Measurements from ENCODE around the gene SLC10A7.

Gene SLC10A7

DNA sequence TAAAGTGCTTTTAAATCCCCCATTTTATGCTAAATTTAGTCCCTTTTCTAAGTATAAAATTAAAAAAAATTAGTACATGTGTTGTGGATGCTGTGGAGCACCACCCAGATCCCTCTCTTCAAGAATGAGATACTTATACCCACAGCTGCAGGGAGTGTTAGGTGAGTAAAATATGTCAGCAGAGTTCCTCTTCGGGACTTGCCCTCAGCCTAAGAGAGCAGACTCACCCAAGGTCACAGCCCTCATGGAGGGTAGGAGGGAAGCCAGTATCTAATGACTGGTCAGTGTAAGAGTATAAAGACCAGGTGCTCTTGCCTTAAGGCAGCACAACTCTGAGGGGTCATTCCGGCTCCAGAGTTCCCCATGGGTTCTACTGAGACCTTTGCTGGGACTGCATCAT lies 218.9 kb downstream of the SLC10A7 start:
- DNase-seq = no peak

DNA sequence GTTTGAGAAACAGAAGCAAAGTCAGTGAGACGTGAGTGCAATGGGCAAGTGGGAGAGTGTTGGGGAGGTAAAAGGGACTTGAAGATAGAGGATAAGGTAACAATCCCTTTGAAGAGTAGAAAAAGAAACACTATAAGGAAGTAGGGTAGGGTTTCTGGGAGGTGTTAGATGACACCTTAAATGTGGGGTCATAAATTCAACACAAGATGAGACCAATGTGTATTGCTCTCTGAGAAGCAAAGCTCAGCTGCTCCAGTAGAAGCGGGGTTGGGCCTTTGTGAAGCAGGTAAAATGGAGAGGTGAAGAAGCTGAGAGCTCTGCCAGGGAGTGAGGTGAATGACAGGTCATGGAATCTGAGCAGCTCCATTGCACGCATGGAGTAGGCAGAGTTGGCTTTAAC lies 222.1 kb downstream of the SLC10A7 start:
- no peak for DNase-seq

DNA sequence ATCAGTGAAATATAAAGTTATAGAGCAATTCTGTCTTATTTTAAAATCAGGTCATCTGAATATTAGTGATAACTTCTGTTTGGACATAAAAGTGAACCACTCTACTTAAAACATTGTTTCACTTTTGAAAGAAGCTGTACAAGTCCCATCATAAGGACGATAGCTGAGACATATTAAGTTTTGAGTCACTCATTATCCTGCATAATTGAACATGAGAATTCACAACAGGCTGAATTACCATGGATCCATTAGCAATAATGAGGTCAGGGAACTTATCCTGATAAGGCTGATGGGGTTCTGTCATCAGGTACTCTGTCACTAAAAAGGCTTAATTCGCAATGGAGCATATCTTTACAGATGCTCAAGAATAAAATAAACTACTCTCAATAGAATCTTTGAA lies 227.0 kb downstream of the SLC10A7 start:
- no peak for DNase-seq

- DNase-seq = no peak
Observed at GRCh38 chr4:146292508-146292907, 229.2 kb downstream of the SLC10A7 start.

DNA sequence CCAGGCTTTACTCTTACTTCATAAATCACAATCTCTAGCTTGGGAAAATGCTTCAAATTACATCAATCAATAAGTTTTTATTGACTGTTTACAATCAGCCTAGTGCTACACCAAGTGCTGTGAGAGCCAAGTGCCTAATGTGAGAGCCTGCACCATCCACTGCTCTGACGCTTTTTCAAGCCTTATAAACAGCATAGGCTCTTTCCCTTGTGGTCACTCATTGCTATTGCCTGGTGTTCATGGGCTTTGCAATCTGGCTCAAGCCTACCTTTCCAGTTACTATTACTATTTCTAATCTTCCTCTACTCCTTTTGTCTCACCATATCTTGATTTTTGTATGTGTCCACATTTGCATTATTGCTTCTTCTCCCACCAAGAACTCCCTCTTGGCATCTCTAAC lies 230.4 kb downstream of the SLC10A7 start:
- DNase-seq = no peak

- DNase-seq = no peak
Observed at GRCh38 chr4:146288193-146288592, 233.5 kb downstream of the SLC10A7 start.

DNA sequence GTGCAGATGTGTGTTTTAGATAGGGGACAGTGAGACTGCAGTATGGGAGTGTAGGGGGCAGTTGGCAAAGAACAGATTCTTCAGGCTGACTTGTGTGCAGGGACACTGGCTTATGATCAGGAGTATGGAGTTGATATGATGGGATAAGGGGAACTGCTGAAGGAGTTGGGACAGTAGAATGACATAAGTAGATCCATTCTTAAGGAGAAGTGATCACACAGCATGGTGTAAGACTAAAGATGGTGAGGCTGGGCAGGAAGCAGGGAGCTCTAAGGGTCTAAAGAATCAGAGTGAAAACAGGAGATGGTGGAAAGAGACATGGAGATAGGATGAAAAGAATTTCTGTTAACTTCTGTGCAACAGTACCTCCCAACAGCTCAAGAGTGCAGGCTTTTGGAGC lies 236.7 kb downstream of the SLC10A7 start:
- DNase-seq = no peak

GRCh38 chr4:146283758-146284651 lies 237.7 kb downstream of the SLC10A7 start:
- DNase-seq = no peak

DNA sequence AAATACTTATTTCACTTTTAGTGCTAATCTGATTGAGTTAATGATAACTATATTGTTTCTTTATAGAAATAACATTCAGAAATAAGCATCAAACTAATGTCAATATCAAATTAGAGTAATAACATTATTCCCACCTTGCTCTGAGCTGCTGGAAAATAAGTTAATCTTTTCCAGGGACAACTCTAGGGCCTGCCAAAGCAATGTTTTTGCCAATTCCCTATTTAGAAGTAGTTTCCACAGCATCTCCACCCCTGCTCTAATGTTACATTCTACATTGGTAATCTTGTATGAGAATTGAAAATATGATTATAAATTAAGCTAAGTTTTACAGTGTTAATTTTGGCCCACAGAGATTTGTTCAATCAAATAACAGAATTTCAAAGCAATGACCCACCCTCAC lies 239.1 kb downstream of the SLC10A7 start:
- DNase-seq = no peak

DNA sequence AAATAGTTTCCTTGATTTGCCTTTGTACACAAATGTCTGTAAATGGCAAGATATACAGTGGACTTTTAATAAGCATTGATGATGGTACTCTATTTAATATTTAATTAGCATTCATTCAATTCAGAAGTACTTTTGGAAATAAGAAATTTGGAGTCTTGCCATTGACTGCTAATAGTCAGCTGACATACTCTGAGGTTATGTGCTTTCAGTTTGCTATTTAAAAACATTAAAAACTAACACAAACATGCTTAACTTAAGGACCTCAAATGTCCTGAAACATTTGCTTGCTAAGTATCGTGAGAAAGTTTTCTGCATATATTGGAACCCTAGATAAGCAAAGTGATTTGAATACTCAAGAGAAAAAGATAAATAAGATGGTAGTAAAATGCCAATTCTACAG lies 242.8 kb downstream of the SLC10A7 start:
- no peak for DNase-seq

DNA sequence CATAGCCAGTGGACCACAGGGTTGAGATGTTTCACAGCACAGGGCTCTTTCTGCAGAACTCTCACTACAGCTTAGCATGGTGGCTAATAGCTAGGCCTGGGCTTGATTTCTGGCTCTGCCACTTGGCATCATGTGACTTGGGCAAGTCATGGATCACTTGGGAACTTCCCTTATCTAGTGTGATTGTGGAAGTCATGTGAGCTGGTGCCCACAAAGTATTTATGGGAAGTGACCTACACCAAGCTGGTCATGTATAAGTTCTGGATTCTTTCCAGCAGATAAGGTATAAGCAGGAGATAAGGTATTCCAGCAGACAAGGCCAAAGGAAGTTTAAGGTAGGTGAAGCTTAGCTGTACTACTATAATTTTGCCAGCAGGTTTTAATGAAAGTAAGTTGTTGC lies 246.4 kb downstream of the SLC10A7 start:
- DNase-seq = no peak

GRCh38 chr4:146274774-146275173 lies 247.0 kb downstream of the SLC10A7 start:
- DNase-seq = no peak

GRCh38 chr4:146273204-146273901 lies 248.4 kb downstream of the SLC10A7 start:
- no peak for DNase-seq

DNA sequence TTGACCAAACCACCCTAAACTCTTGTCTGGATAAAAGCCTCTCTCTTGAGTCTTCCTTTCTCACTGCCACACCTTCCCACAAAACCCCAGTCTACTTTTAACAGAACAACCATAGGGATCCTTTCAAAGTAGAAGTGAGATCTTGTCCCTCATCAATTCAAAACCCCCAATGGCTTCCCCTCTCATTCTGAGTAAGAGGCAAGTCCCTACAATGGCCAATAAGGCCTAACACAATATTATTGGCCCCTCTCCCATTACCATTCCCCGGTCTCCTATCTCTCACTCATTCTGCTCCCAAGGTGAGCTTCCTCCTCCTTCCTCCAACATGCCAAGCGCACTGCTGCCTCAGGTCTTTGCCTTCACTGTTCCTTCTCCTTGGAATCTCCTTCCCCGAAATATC lies 250.3 kb downstream of the SLC10A7 start:
- DNase-seq = no peak

DNA sequence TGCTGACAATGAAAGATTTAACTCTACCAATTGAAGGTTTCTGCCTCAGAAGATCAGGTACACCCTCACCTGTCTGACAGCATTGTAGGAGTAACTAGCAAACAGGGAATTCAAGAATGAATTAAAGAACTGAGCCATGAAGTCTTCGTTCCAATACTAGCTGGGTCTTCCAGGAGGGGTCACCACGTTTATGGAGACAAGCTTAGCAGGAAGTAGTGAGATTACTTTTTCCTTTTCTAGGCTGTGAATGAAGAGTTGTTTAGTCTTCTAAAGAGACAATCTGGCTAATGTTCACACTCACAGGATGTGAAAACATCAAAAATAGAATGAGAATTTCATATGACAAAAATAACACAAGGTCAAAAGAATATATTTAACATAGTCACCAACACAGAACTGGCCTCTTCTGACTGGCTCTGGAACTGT lies 252.5 kb downstream of the SLC10A7 start:
- DNase-seq = no peak

GRCh38 chr4:146267826-146268225 lies 253.9 kb downstream of the SLC10A7 start:
- no peak for DNase-seq

DNA sequence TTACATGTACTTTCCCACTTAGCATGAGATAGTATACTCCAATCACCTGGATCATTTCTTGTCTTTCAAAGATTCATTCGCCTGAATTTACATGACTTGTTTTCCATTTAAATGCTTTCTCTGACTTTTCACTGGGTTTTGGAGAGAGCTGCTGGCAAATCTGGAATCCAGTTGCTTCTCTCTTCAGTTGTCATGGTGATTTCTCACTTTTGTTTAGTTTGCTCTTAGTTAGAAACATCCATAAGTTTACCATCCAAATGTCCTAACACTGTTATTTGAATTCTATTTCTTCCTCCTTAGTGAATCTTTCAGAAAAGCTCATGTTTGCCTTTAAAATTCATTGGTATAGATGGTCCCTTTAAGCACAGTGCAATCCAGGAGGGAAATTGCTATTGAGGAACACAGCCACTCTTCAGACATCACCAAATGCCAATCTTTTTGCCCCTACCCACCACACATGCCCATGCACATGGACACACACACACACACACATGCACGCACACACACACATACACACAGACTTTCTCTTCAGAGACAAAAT lies 255.7 kb downstream of the SLC10A7 start:
- DNase-seq = no peak

- DNase-seq = no peak
Observed at GRCh38 chr4:146263793-146264192, 257.9 kb downstream of the SLC10A7 start.

- no peak for DNase-seq
Observed at GRCh38 chr4:146261041-146261440, 260.7 kb downstream of the SLC10A7 start.

DNA sequence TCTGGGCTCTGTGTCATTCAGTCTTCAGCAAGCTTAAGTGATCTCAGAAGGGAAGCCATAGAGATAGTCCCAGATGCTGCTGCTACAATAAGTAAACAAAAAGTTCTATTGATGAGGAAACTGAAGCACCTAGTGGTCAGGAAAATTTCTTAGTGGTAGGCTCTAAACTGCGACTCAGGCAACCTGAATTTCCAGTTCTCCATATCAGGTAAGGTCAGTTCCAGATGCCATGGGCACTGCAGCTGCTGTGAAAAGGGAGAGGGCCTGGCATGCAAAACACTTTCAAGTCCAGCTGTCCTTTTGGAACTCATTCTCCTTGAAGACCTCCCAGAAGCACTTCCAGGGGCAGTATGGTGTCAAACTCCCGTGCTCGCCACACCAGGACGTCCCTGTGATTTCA lies 261.2 kb downstream of the SLC10A7 start:
- DNase-seq = no peak

DNA sequence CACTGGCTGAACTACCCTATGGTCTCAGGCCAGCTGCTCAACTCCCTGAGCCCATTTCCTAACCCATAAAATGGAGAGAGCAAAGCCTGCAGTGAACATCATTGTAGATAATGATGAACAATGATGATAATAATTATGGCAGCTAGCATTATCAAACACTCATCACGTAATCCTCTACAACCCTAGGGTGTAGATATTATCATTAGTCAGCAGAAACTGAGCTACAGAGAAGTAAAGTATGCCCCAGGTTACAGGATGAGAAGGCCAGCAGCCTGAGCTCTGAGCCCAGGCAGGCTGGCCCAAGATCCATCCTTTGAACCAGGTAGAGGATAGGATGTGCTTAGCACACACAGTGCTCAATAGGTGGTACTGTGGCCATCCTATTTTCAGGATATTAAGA lies 264.2 kb downstream of the SLC10A7 start:
- DNase-seq = no peak

DNA sequence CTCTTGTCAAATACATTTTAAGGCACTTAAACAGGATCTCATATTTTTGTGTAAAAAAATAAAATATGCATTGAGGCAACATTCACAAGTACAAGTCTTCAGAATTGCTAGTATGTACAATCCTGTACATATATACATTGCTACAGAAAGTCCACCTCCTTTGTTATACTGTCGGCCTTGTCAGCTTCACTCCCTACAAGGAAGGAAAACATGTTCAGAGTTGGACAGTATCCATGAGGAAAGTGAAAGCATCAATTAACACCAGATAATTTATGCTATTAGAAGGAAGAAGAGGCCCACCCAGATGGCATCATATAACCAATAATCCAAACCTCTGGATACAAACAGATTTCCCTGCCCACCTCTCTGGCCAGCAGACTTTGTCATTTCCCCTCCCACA lies 265.4 kb downstream of the SLC10A7 start:
- DNase-seq = no peak

- DNase-seq = no peak
Observed at GRCh38 chr4:146255874-146256273, 265.9 kb downstream of the SLC10A7 start.

DNA sequence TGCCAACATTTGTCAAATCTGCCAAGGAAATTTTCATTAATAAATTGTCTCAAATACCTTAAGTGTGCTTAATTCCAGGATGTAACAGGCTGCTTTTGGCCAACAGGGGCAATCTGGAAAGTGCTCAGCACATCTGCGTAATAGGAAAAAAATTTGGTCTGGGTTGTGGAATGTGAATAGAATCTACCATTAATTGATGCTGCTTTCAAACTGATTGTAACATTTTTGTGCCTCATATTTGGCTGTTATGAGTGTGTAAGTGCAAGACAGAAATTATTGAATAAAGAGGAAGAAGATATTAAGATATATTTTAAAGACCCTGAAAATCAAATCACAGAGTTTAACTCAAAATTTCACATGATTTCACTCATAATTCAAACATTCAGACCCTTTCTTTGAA lies 266.3 kb downstream of the SLC10A7 start:
- DNase-seq = no peak

Measured in stimulated activated CD4-positive, alpha-beta T cell treated with anti-CD3 and anti-CD28 coated beads, Interleukin-2, amount 100 ng/mL, for 48 hours (primary cell).